GM18520 (cell line): Measurements from ENCODE around the gene SERPINI1.
A peak's percentile ranks its signal among the peaks of the same experiment; 100 is the strongest.

Source experiments
- ATAC-seq: cut with Tn5 transposase; IDR thresholded peaks from one replicate; pipeline ENCODE4 v1.9.1; 2021; ENCODE audit not compliant: unreplicated experiment

The SERPINI1 gene, protein sequence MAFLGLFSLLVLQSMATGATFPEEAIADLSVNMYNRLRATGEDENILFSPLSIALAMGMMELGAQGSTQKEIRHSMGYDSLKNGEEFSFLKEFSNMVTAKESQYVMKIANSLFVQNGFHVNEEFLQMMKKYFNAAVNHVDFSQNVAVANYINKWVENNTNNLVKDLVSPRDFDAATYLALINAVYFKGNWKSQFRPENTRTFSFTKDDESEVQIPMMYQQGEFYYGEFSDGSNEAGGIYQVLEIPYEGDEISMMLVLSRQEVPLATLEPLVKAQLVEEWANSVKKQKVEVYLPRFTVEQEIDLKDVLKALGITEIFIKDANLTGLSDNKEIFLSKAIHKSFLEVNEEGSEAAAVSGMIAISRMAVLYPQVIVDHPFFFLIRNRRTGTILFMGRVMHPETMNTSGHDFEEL

DNA sequence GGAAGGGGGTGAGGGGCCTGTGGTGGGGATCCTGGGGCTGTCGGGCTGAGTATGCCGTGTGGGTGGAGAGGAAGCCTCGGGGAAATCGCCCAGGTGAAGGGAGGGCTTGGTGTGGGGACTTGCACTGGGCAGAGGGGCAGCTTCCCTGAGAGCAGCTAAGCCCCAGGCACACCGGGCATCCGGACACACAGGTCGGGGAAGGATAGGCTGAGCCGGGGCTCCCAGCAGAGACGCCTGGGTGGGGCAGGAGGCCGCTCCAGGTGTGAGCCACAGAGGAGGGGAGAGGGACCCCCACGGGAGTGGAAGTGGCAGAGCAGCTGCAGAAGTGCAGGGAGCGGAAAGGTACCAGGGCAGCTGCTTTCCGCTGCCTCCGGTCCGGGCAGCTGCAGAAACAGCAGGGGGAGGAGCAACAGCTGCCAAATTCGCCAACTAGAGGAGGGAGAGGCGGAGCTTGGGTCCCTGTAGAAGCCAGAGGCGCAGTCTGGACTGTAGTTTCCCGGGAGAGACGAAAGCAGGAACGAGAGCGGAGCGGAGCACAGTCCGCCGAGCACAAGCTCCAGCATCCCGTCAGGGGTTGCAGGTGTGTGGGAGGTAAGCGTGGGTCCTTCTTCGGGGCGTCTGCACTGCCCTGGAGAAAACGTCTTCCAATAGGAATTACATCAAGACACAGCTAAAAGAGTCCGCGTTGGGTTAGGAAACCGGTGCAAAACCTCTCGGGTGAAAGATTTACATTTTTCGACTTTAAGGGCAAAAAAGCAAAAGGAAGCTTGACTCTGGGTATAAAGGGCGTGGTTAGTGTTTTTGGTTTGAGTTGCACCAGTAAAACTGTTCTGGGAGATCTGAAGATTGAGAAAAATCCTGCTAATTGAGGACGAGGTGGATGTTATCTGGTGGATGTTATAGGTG, at the start of gene SERPINI1:
SERPINI1 (plus strand) TSS at position 489 of the 906 bp plus-strand sequence. CDS start 53,408 bp downstream, outside the sequence.
- ATAC-seq: peak; percentile 45

DNA sequence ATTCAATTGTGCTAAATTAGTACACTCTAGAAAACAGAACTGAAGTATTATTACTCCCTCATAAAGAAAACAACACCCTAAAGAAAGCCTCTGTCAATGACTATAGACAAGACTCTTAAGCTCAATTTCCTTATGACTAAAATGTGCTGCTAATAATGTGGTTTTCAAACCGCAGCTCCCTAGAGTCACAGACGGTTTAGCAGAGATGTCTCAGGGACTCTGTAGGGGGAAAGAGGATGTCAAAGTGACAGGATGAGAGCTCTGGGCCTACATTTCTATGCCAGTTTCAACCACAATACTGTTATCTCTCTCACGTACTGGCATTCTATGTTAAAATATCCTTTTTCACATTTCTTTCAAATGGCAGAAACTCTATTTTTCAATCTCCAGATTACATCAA, 44.2 kb upstream of the SERPINI1 start:
- ATAC-seq: peak; percentile 100

DNA sequence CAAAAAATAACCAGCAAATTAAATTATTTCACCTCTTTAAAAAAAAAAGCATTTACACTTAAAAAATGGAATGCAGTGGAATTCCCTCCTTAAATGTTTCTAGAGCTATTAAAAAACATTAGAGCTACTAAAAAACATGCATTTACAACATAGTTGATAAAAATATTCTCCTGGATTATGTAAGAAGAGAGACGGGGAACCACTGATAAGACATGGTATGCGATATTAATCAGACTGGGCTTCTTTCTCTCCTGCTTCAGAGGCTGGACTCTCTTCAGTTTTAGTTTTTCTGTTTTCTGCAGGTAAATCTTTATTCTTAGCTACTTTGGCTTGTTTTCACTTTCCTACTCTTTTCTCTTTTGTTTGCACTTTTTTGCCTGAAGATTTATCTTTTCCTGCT, 41.4 kb upstream of the SERPINI1 start:
- no peak for ATAC-seq

DNA sequence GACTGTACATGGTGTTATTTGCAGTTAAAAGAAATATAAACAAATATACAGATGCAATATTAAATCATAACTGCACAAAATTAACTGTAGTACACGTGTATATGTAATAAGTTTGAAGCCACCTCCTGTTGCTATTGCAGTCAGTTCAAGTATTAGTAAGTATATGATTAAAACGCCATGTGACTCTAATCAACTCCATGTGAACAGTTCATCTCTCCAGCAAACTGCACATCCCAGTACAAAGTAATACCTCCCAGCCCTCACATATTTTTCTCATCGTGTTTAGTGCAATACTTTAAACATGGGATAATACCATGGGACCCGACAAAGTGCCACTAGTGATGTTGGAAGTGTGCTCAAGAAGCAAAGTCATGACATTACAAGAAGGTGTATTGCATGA, 35.5 kb upstream of the SERPINI1 start:
- ATAC-seq: no peak

DNA sequence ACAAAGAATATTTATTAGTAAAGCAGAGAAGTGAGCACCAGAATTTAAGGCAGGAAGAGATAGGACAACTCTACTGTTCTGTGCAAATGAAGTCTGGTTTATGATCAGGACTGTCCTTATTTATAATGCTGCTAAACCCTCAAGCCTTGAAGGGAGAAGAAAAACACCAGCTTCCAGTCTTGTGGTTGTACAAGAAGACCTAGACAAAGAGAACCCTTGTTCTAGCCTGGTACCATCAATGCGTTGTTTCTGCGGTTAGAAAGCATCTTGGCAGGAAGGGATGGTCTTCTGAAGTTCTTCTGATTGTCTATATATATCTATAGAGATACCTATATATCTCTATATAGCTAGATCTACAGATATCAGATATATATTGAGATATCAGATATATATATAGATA, 34.6 kb upstream of the SERPINI1 start:
- no peak for ATAC-seq

DNA sequence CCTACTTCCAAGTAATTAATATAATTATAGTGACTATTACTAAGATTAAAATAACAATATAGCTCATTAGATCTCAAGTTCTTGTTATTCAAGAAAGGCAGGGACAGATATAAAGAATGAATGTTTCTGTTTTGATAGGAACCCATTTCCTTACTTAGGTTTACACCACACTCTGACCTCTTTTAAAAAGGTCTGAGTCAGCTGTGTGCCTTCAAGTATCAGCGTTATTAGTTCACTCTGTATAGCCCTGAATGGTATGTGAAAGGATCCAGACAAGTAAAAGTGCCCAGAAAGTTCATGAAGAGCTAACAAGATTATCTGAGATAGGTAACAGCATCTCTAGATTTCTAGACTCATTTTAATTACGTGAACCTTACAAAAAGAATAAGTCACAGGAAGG, 29.7 kb upstream of the SERPINI1 start:
- no peak for ATAC-seq

DNA sequence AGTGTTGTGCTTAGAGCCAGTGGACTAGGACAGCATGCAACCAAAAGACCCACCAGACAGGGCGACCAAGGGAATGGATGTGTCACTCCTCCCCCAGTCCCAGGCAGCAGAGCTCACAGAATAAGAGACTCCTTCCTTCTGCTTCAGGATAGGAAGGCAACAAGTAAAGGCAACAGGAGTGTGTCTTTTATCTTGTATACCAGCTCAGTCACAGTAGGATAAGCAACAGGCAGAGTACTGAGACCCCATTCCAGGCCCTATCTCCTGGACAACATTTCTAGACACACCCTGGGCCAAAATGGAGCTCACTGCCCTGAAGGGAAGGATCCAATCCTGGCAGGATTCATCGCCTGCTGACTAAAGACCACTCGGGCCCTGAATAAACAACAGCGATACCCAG, 25.8 kb upstream of the SERPINI1 start:
- ATAC-seq: no peak

DNA sequence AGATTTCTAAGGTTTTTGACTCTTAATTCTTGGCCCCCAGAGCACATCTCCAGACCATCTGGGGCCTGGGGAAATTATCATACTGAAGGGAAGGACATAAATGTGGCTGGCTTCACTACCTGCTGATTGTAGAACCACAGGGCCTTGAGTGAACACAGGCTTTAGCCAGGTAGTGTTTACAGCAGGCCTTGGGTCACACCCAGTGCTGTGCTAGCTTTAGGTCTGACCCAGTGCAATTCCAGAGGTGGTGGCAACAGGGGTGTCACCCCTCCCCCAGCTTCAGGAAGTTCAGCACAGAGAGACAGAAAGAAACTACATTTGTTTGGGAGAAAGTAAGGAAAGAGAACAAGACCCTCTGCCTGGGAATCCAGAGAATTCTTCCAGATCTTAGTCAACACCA, 25.0 kb upstream of the SERPINI1 start:
- no peak for ATAC-seq

DNA sequence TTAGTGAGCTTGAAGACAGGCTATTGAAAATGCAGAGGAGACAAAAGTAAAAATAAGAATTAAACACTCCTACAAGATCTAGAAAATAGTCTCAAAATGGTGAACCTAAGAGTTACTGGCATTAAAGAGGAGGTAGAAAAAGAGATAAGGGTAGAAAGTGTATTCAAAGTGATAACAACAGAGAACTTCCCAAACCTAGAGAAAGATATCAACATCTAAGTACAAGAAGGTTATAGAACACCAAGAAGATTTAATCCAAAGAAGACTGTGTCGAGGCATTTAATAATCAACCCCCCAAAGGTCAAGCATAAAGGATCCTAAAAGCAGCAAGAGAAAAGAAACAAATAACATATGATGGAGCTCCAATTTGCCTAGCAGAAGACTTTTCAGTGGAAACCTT, 24.1 kb upstream of the SERPINI1 start:
- no peak for ATAC-seq

DNA sequence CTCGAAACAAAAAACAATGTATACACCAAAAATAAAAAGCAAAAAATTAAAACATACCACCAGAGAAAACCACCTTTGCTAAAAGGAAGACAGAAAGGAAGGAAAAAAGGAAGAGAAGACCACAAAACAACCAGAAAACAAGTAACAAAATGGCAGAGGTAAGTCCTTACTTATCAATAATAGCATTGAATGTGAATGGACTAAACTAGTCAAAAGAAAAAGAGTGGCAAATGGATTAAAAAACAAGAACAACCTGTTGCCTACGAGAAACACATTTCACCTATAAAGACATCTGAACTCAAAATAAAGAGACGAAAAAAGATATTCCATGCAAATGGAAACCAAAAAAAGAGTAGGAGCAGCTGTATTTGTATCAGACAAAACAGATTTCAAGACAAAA, 23.1 kb upstream of the SERPINI1 start:
- ATAC-seq: no peak

DNA sequence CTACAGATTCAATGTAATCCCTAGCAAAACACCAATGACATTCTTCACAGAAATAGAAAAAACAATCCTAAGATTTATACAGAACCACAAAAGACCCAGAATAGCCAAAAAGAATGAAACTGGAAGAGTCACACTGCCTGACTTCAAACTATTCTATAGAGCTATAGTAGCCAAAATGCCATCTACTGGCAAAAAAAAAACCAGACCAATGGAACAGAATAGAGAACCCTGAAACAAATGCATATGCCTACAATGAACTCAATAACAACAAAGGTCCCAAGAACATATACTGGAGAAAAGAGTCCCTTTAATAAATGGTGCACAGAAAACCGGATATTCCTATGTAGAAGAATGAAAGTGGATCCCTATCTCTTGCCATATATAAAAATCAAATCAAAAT, 20.6 kb upstream of the SERPINI1 start:
- no peak for ATAC-seq

DNA sequence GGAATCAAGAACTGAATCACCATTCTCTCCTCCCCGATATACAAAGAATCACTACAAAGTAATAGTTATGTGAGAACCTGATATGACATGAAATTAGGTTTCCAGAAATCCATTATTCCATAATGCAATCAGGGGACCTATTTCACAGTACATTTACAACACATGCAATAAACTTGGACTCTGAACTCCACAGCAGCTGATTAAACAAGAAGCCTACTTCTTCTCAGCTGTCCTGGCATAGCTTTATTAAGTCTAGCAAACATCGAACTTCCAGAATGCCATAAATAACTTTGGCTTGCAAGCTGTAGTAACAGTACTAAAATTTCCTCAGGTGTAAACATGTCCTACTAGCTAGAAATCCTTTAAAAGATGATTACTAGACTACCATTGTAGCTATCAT, 18.6 kb upstream of the SERPINI1 start:
- ATAC-seq: no peak

DNA sequence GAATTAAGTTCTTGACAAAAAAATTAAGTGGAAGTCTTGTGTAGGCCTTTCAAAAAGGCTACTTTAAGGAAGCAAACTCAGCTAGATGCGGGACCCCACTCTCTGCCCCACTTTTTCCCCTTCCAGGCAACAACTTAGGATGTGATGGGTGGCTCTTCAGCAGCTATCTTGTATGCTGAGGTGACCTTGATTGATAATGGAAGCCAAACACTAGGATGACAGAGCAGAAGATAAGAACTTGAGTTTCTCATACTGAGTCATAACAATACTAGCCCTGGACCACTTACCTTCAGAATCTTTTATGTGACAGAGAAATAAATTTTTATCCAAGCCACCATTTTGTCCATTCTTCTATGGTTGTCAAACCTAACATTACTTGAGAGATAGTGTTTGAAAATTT, 16.9 kb upstream of the SERPINI1 start:
- ATAC-seq: no peak

DNA sequence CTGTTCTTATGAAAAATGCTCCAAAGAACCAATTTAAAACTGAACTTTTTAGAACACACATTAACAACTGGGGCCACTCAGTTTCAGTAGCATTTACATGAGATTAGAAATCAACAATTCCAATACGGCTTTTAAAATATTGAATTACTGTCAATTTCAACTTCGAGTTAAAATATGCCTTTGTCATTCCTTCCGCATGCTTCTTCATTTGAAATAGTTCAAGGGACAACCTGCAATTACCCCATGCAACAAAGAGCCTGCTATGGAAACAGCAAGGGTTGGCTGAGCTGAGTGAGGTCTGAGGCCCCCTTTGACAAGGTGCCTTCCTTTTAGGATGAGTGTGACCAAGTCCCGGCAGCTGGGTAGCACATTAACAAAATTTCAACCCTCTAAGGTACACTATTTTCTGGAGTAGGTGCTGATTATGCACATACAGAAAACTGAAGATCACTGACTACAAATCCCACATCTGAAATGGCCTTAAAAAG, 12.5 kb upstream of the SERPINI1 start:
- no peak for ATAC-seq

DNA sequence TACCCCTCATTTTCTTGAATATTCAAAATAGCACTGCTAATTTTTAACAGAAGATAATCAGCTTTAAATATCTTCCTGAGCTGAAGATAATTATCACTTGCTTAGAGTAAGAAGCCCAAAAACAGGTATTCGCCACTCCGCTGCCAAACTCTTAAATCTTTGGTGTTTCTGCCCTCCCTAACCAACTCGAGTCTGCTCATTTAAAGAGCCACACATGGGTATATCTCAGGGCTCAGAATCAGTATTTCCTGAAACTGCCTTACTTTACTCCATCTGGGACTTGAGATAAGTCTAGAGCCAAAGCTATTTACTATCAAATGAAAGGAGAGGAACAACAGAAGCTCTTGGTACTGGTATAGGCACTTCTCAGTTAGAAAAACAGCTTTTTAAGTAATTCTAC, 11.6 kb upstream of the SERPINI1 start:
- ATAC-seq: no peak

DNA sequence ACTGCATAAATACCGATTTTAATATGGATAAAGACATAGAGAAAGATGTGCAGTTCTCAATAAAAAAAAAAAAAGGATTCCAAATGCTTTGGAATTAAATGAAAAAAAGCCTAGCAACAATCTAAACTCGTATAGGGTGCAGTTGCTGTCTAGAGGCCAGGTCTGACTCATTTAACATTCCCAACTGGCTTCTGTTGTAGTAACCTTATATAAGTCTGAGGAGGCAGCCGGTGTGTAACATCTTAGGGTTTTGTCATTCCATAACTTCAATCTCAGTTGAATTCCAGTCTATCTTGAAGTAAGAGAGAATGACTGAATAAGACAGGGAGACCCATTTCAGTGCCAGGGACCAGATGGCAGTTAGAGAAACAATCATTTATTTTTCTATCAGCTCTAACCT, 7.3 kb upstream of the SERPINI1 start:
- no peak for ATAC-seq

DNA sequence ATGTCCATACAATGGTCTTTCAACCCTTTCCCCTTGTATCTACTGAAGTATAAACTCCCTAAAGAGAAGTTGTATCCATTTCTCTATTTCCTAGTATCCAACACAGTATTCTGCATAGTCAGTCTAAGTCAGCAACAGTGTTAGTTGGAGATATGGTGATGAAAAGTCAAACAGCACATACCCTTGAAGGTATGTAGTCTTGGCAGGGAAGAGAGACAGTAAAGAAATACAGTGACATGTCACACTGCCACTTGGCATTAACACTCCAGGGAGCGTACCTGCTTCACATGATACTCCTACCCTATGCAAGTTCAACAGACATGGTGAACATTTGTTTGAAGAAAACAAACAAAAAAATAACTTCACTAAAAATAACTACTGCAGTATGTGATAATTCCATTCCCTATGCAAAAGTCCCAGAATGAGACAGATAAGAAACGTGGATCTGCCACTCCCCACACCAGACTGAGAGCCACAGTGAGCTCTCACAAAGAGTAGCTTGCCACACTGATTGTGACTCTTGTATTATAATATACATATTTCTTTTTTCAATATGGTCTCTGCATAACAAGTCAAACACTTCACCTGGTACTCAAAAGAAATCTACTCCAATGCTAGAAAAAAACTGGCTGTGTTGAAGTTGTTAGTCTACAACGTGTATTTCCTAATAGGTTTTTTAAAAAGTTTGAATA, 6.7 kb upstream of the SERPINI1 start:
- no peak for ATAC-seq

DNA sequence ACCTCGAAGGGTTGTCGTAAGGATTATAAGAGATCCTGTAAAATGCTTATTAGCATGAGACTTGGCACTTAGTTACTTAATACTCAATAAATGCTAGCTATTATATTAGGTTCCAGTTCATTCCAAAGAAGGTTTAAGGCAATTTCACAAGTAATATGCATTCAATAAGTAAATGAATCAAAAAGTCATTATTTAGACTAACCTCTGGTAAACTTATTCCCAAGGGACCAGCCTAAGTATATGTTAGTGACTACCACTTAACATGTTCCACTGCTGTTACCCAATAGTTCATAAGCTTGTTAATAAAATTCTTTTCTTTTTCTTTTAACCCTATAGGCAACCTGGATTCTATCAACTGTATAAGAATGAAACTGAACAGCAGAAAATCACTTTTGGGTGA, 5.9 kb upstream of the SERPINI1 start:
- ATAC-seq: no peak

DNA sequence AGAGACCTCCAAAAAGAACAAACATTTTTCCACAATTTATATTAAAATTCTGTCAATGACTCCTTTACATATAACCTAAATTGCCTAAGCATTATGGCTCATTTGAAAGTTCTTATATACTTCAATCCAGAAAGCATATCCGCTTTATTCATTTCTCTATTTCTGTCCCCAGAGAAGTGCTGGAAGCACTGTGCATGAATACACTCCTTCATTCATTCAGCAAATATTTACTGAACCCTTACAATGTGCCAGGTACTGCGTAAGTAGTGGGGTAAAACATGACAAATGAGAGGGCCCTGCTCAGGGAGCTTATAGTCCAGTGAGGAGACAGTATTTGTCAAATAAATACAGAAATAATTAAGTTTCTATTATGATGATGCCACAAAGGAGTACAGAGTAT, 4.1 kb upstream of the SERPINI1 start:
- ATAC-seq: no peak

DNA sequence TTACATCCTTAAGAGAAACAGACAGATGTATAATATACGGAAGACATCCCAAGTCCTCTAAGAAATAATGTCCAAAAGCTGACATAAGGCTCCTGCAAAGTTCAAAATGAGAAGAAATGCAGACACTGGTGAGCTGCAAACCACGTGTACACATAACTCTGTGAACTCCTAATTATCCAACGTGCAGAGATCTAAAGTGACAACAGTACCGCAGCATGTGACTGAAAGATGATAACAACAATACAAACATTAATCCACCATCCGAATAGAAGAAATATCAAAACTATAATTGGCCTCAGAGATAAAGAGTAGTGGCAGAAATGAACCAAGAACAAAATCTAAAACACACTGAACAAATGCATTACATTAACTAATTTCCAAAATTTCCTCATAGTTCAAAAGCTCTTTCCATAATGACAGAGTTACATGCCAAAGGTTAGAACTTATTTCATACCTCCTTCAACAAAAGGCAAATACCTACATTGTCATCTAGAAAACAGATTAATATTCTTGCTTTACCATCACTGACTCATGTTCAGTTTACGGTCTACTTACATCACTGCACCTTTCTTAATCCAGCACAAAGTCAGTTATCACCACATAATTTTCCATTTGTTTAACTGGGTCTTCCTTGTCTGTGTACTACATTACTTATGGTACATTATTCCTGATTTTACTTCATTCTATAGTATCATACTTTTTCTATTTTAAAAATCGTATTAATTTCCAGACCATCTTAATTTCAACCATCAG, 3.0 kb upstream of the SERPINI1 start:
- no peak for ATAC-seq
